T-helper 22 cell (primary cell): ENCODE measurements around the gene AIG1.

Source experiments
- DNase-seq: peaks from one replicate; pipeline ENCODE4 v3.0.0-alpha.2; 2020; ENCODE audit warnings: low read depth

AIG1 gene

GRCh38 chr6:143370812-143371370 is 310.2 kb downstream of the AIG1 start:
- no peak for DNase-seq

GRCh38 chr6:143372199-143372882 is 311.7 kb downstream of the AIG1 start:
- no peak for DNase-seq

- no peak for DNase-seq
Measured at GRCh38 chr6:143374014-143374413, 313.3 kb downstream of the AIG1 start.

GRCh38 chr6:143375022-143375585 is 314.4 kb downstream of the AIG1 start:
- no peak for DNase-seq

- DNase-seq, result no peak
Measured at GRCh38 chr6:143376375-143376774, 315.7 kb downstream of the AIG1 start.

GRCh38 chr6:143376861-143377260 is 316.2 kb downstream of the AIG1 start:
- no peak for DNase-seq

GRCh38 chr6:143385636-143386035 is 324.9 kb downstream of the AIG1 start:
- no peak for DNase-seq

- no peak for DNase-seq
Measured at GRCh38 chr6:143390278-143390677, 329.6 kb downstream of the AIG1 start.
